ENCODE results near the gene INPP4B. TPM values are rescaled to one million over a fixed set of nuclear protein-coding genes. Genes with fewer than 3 reads are reported as not detected.

Gene INPP4B
- total RNA-seq, 1 experiment from 2014 or later, result 17.6 TPM

DNA sequence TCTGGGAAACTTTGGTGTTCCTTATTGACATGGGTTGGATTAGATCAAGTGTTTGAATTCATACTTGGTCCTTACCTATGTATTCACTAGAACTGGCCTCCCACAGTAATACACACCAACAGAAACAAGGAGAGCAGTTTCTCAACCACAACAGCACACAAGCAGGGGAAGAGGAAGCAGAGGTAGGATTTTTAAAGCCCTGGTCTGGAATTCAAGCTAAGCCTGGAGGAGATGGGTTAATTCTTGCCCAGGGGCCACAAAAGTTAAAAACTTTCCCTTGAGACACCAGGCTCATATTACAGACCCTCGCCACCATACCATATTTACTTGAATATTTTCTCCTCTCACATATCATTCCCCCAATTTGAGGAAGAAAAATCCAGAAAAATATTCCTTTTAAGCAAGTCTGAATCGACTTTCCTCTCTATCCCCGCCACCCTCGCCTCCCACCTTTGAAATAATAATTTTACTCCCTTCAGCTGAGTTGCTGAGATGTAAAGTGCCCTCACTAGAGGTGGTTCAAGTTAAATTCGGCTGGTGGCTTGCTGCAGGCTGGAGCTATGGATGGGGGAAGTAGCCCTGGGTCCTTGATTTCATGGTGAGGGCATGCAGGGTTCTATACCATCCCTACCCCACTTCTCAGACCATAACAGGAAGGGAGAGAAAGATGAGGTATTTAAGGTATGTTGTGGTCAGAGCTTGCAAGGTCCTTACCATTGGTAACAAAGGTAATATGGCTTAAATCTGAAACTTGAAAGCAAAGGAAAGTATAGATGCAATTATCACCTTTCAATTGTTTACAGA, 440.2 kb downstream of the INPP4B start:
- no peaks in the 10 kb centered on the region for H3K36me3 Mint-ChIP-seq (ENCODE audit: insufficient read depth, unreplicated experiment)
- H3K4me3 Mint-ChIP-seq (ENCODE audit: unreplicated experiment), result peak overlapping the region; percentile 80
- intact Hi-C loops (cut with micrococcal nuclease), result loop anchor here (1.0 to 5.0 kb wide), 3 partner anchors 34 to 434 kb away; no protein-coding TSS in a partner anchor
- POLR2A ChIA-PET, result interaction anchor here (0.7 to 6.8 kb wide), 23 partner anchors 11 to 372 kb away, joined by 3 to 48 read pairs (median 5); no protein-coding TSS in a partner anchor
- no peaks in the 10 kb centered on the region for H3K9me3 Mint-ChIP-seq (ENCODE audit: unreplicated experiment)
- TF ChIP-seq, protein P1, sequence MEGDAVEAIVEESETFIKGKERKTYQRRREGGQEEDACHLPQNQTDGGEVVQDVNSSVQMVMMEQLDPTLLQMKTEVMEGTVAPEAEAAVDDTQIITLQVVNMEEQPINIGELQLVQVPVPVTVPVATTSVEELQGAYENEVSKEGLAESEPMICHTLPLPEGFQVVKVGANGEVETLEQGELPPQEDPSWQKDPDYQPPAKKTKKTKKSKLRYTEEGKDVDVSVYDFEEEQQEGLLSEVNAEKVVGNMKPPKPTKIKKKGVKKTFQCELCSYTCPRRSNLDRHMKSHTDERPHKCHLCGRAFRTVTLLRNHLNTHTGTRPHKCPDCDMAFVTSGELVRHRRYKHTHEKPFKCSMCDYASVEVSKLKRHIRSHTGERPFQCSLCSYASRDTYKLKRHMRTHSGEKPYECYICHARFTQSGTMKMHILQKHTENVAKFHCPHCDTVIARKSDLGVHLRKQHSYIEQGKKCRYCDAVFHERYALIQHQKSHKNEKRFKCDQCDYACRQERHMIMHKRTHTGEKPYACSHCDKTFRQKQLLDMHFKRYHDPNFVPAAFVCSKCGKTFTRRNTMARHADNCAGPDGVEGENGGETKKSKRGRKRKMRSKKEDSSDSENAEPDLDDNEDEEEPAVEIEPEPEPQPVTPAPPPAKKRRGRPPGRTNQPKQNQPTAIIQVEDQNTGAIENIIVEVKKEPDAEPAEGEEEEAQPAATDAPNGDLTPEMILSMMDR (IDR thresholded peaks at IDR 0.05; ENCODE audit: unreplicated experiment), result no peak
- H3K27ac Mint-ChIP-seq (ENCODE audit: low read depth, unreplicated experiment), result peak overlapping the region; percentile 84
- no peaks in the 10 kb centered on the region for H3K27me3 Mint-ChIP-seq (ENCODE audit: insufficient read depth, unreplicated experiment)
- DNase-seq (ENCODE audit: unreplicated experiment), result peak; percentile 49
- BruUV-seq (replicated peaks), result TSS peak; percentile 60
- CTCF ChIA-PET, result interaction anchor here (0.6 to 3.2 kb wide), 7 partner anchors 33 to 608 kb away, joined by 3 to 18 read pairs (median 4); no protein-coding TSS in a partner anchor
- peaks cover 43% of the 10 kb centered on the region for H3K4me1 Mint-ChIP-seq (ENCODE audit: insufficient read depth, unreplicated experiment)

DNA sequence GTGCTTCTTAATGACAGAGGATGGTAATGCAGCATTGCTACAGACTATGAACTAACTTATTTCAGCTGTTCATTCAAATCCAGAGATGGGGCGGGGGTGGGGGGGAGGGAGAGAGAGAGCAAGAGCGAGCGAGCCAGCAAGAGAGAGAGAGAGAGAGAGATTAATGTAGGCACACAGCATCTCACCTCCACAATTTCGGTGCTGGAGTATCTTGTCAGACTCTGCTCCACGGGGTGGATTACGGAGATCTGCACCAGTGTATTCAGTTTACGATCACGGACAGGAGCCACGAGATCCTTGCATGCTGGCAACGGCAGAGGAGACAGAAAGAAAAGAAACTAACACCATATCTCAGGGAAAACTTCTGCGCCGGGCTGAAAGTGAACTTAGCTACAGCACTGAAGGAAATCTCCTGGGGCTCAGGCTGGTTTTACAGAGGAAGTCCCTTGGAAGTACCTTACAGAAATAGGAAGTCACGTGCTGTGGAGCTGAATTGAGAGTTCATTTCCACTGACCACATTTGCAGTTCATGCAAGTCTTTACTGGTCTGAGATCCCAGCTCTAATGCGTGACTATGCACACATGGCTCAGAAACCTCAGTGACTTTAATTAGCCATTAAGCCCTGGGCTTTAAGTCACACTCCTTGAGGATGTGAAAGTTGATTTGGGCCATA, 440.9 kb downstream of the INPP4B start:
- Mint-ChIP-seq H3K4me1 (ENCODE audit: insufficient read depth, unreplicated experiment) (peaks cover 49% of the 10 kb centered on the region), H3K27me3 (ENCODE audit: insufficient read depth, unreplicated experiment) (no peaks in the 10 kb centered on the region), H3K9me3 (ENCODE audit: unreplicated experiment) (no peaks in the 10 kb centered on the region), H3K36me3 (ENCODE audit: insufficient read depth, unreplicated experiment) (no peaks in the 10 kb centered on the region), H3K4me3 (ENCODE audit: unreplicated experiment) (peak overlapping the region; percentile 80), H3K27ac (ENCODE audit: low read depth, unreplicated experiment) (peak overlapping the region; percentile 84)
- TF ChIP-seq, protein P1 (IDR thresholded peaks at IDR 0.05; ENCODE audit: unreplicated experiment), result no peak
- peak; percentile 86 for DNase-seq (ENCODE audit: unreplicated experiment)
- intact Hi-C loops (cut with micrococcal nuclease), result loop anchor here (1.0 to 5.0 kb wide), 3 partner anchors 33 to 435 kb away; no protein-coding TSS in a partner anchor
- no TSS peak for BruUV-seq (replicated peaks)
- POLR2A ChIA-PET, result interaction anchor here (0.7 to 6.8 kb wide), 19 partner anchors 14 to 780 kb away, joined by 3 to 48 read pairs (median 5); partner anchors contain the start of gene USP38
- CTCF ChIA-PET, result interaction anchor here (0.6 to 3.2 kb wide), 4 partner anchors 36 to 145 kb away, joined by 3 to 18 read pairs (median 6); no protein-coding TSS in a partner anchor

DNA sequence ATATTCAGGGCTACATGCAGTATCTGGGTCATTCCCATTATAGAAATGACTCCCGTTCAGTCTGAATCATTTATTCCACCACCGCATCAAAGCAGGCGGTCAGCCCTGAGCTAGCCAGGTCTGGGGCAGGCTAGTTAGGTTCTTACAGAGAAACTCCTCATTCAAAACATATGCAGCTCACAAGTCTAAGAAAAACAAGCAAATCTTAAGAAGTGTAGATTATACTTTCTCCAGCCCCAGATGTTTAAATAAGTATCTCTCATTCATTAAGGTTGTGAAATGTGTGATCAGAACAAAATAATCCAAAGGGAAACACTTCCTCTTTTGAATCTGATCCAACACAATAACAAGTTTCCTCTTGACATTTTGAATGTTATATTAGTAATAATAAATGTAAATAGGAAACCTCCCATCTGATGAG, 441.9 kb downstream of the INPP4B start:
- no TSS peak for BruUV-seq (replicated peaks)
- POLR2A ChIA-PET, result interaction anchor here (0.6 to 6.8 kb wide), 6 partner anchors 18 to 556 kb away, joined by 3 to 48 read pairs (median 18); no protein-coding TSS in a partner anchor
- H3K27ac Mint-ChIP-seq (ENCODE audit: low read depth, unreplicated experiment), result peak overlapping the region; percentile 84
- peak overlapping the region; percentile 80 for H3K4me3 Mint-ChIP-seq (ENCODE audit: unreplicated experiment)
- CTCF ChIA-PET, result interaction anchor here (0.6 to 1.3 kb wide), 3 partner anchors 12 to 68 kb away, joined by 3 to 4 read pairs (median 3); no protein-coding TSS in a partner anchor
- H3K9me3 Mint-ChIP-seq (ENCODE audit: unreplicated experiment), result no peaks in the 10 kb centered on the region
- peaks cover 55% of the 10 kb centered on the region for H3K4me1 Mint-ChIP-seq (ENCODE audit: insufficient read depth, unreplicated experiment)
- intact Hi-C loops (cut with micrococcal nuclease), result no loop called here
- TF ChIP-seq, protein P1 (IDR thresholded peaks at IDR 0.05; ENCODE audit: unreplicated experiment), result no peak
- H3K36me3 Mint-ChIP-seq (ENCODE audit: insufficient read depth, unreplicated experiment), result peaks cover 3% of the 10 kb centered on the region
- H3K27me3 Mint-ChIP-seq (ENCODE audit: insufficient read depth, unreplicated experiment), result no peaks in the 10 kb centered on the region
- DNase-seq (ENCODE audit: unreplicated experiment), result peak; percentile 77
